HG03575 (cell line): ENCODE data around the gene SRGAP2C.
"Not testable (repeated sequence)": the region's sequence is repeated elsewhere in the genome, so short reads cannot be mapped to it uniquely, and the experiment has no call there.

Source experiments
- ATAC-seq: cut with Tn5 transposase; IDR thresholded peaks from one replicate; pipeline ENCODE4 v1.9.1; 2021; ENCODE audit not compliant: unreplicated experiment, insufficient number of reproducible peaks, low FRiP score; ENCODE audit errors: extremely low read depth

SRGAP2C gene

GRCh38 chr1:121307759-121308158 lies 123.0 kb downstream of the SRGAP2C start:
- ATAC-seq = not testable (repeated sequence)

GRCh38 chr1:121315509-121315908 lies 130.7 kb downstream of the SRGAP2C start:
- not testable (repeated sequence) for ATAC-seq

- not testable (repeated sequence) for ATAC-seq
These were observed 131.3 kb downstream of the SRGAP2C start for GRCh38 chr1:121316081-121316480.

- ATAC-seq = not testable (repeated sequence)
These were observed 133.0 kb downstream of the SRGAP2C start for GRCh38 chr1:121317491-121318468.

GRCh38 chr1:121318687-121319086 lies 133.9 kb downstream of the SRGAP2C start:
- not testable (repeated sequence) for ATAC-seq

GRCh38 chr1:121321660-121322059 lies 136.9 kb downstream of the SRGAP2C start:
- ATAC-seq = not testable (repeated sequence)

- not testable (repeated sequence) for ATAC-seq
These were observed 140.0 kb downstream of the SRGAP2C start for GRCh38 chr1:121324726-121325125.

- ATAC-seq = not testable (repeated sequence)
These were observed 147.4 kb downstream of the SRGAP2C start for GRCh38 chr1:121332141-121332540.

- not testable (repeated sequence) for ATAC-seq
These were observed 148.1 kb downstream of the SRGAP2C start for GRCh38 chr1:121332599-121333562.

GRCh38 chr1:121337958-121338357 lies 153.2 kb downstream of the SRGAP2C start:
- not testable (repeated sequence) for ATAC-seq

- not testable (repeated sequence) for ATAC-seq
These were observed 154.8 kb downstream of the SRGAP2C start for GRCh38 chr1:121339611-121340010.

- not testable (repeated sequence) for ATAC-seq
These were observed 158.6 kb downstream of the SRGAP2C start for GRCh38 chr1:121343311-121343906.

GRCh38 chr1:121344355-121344754 lies 159.6 kb downstream of the SRGAP2C start:
- not testable (repeated sequence) for ATAC-seq

GRCh38 chr1:121346654-121347053 lies 161.9 kb downstream of the SRGAP2C start:
- not testable (repeated sequence) for ATAC-seq

- not testable (repeated sequence) for ATAC-seq
These were observed 162.7 kb downstream of the SRGAP2C start for GRCh38 chr1:121347476-121347875.

GRCh38 chr1:121348115-121348514 lies 163.3 kb downstream of the SRGAP2C start:
- not testable (repeated sequence) for ATAC-seq

GRCh38 chr1:121349332-121349967 lies 164.7 kb downstream of the SRGAP2C start:
- ATAC-seq = not testable (repeated sequence)

- not testable (repeated sequence) for ATAC-seq
These were observed 171.1 kb downstream of the SRGAP2C start for GRCh38 chr1:121355711-121356420.
